Measurements from ENCODE around the gene INPP5F.

INPP5F gene

DNA sequence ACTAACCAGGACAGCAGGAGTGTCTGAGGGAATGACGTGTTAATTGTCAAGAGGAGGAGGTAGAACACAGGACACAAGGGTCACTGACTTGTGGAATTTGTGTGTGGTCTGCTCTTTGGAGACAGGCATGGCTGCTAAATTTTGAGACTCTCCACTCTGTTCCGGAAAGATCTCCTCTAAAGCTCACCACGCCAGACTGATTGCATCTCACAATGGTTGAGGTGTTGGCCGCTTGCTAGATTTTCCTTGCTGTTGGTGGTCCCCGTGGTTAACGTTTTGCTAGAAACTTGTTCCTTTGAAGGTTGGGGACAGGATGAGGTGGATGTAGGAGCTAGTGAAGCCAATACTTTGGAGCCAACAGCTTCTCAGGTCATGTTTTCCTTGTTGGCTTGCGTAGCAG is 89.8 kb downstream of the INPP5F start:
- in situ Hi-C loops (cut with MboI; ENCODE audit: low sequenced_read_pairs) = no loop called here

DNA sequence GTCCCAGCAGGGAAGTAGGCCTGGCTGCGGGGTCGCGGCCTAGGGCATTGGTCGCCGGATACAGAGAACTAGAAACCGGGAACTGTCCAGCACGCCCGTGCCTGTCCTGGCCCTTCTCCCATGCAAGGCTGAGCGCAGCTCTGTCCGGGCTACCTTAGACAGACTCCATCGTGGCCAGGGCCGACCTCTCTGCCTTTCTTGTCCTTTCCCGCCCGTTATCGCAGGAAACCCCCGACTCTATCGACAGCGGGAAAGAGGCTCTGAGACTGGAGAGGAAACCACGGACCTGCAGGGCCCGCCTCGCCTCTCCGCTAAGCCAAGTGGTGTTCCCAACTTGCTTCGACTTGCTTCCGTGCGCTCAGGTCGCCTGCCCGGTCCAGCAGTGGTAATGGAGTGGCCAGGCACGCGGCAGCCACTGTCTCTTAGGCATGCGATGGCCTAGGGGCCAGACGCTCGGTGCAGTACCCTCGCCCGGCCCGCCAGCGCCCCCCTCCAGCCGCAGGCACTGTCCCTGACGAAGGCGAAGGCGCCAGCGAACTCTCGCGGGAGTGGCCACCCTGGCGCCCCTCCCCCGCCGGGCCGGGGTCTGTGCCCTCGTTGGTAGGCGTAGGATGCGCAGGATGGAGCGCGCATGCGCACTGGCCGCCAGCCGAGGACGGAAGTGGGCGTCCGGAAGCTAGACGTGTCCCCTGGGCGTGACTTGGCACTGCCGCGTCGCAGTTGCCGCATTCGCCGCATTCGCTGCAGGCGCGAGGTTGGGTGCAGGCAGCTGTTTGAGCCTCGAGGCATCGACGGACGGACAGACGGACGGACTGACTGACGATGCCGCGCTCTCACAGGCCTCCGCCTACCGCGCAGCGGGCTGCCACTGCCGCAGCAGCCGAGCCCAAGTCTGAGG is 92.4 kb downstream of the INPP5F start:
- in situ Hi-C loops (cut with MboI; ENCODE audit: low sequenced_read_pairs) = no loop called here

DNA sequence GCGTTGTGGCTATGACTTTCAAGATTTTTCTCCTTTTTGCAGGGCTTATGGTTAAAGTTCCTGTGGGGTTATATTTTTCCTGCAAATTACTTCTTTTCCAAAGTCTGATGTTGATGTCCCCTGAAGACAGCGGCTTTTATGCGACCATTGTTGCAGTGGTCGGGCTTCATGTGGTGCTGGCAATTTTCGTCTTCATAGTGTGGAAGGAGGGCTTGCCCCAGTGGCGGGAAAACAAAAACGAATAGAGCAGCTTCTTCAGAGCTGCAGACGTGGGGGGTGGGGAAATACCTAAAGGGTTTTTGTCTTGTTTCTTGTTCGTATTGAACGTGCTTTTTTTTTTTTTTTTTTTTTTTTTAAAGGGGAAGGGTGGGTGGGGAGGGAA is 93.0 kb downstream of the INPP5F start:
- in situ Hi-C loops (cut with MboI; ENCODE audit: low sequenced_read_pairs) = no loop called here

DNA sequence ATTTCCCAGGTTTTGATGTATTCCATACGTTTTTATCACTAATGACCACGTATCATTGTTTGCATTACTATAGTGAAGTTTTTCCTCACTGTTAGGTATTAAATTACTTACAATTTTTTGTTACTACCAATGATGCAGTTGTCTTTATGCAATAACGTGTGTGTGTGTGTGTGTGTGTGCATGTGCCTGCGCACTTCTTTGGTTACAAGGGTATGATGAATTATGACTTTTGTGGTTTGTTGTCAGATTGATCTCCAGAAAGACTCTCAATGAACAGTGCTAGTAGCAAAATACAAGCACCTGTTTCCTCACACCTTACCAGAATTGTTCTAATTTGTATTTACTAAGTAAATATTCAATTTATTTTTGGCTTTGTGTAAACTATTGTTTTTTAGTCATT is 95.3 kb downstream of the INPP5F start:
- in situ Hi-C loops (cut with MboI; ENCODE audit: low sequenced_read_pairs) = no loop called here

DNA sequence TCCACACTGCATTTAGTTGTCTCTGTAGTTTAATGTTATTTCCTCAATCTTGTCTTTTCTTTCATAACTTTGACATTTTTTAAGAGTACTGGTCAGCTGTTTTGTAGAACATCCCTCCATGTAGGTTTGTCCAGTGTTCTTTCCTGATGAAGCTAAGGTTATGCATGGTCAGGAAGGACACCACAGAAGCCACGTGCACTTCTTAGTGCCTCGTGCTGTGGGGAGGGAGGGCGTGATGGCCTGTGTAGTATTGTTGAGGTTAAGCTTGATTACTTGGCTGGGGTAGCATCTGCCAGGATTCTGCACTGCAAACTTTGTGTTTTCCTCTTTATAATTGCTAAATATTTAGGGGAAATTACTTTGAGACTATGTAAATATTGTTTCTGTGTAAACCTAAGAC is 98.4 kb downstream of the INPP5F start:
- in situ Hi-C loops (cut with MboI; ENCODE audit: low sequenced_read_pairs) = no loop called here

DNA sequence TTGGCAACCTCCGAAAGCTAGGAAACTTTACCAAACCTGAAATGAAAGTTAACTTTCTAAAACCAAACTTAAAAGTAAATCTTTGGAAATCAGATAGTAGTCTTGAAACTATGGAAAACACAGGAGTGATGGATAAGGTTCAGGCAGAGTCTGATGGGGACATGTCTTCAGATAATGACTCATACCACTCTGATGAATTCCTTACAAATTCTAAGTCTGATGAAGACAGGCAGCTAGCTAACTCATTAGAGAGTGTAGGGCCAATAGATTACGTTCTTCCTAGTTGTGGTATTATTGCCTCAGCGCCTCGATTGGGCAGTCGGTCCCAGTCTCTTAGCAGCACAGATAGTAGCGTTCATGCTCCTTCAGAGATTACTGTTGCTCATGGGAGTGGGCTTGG is 100.9 kb downstream of the INPP5F start:
- in situ Hi-C loops (cut with MboI; ENCODE audit: low sequenced_read_pairs) = no loop called here

DNA sequence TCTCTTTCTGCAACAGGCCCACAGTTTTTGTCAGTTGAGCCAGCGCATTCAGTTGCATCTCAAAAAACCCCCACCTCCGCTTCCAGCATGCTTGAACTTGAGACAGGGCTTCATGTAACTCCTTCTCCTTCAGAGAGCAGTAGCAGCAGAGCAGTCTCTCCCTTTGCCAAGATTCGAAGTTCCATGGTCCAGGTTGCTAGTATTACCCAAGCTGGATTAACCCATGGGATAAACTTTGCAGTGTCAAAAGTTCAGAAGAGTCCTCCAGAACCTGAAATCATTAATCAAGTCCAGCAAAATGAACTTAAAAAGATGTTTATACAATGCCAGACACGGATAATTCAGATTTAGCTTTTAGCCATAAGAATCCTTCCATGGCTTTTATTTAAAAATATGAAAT is 101.6 kb downstream of the INPP5F start:
- in situ Hi-C loops (cut with MboI; ENCODE audit: low sequenced_read_pairs) = no loop called here

DNA sequence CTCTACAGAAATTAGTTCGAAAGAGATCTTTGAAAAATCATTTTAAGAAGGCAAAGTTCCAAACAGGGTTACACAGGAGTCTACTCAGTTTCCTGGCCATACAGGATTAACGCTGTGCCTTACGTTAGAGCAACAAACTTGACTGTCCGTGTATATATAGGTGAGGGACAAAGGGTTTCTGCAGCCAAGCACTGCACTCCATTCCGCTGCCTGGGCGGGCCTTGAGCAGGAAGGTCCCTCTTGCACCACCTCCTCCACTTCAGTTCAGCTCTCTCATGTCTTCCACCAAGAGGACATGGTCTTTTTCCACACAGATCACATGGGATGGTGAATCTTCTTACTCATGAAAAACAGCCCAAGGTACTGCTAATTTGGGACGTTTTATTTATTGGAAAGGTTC is 103.6 kb downstream of the INPP5F start:
- in situ Hi-C loops (cut with MboI; ENCODE audit: low sequenced_read_pairs) = no loop called here

DNA sequence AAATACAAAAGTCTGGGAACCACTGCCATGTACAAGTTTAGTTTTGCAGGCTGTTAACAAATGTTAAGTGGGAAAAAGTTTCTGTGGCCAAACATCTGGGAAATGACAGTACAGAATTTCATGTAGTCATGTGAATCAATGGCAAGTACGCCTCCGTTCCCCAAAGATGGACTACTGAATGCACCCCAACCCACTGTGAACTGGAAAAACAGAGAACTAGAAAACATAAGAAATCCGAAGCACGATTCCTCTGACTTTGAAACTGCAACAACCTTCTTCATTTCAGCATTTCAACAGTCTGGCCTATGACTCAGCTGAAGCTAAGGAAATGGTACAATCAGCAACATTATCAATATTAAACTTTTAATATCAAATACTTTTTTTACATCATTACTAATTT is 105.0 kb downstream of the INPP5F start:
- in situ Hi-C loops (cut with MboI; ENCODE audit: low sequenced_read_pairs) = no loop called here

DNA sequence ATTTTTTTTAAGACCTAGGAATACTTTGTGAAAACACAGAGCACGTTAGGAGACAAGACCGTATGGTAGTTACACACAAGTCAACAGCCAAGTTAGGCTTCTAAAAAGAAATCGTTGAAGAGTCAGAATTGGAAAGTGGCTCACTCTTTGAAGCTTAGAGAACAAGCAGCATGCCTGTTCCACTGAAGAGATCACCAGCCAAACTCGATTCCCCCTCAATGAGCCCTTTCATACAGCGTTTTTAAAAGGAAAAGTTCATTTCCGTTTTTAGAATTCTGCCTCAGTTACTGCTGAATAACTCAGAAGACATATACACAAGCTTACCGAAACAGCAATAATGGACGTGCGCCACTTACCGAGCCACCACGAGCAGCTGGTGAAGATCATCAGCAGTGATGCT is 105.8 kb downstream of the INPP5F start:
- in situ Hi-C loops (cut with MboI; ENCODE audit: low sequenced_read_pairs) = no loop called here

DNA sequence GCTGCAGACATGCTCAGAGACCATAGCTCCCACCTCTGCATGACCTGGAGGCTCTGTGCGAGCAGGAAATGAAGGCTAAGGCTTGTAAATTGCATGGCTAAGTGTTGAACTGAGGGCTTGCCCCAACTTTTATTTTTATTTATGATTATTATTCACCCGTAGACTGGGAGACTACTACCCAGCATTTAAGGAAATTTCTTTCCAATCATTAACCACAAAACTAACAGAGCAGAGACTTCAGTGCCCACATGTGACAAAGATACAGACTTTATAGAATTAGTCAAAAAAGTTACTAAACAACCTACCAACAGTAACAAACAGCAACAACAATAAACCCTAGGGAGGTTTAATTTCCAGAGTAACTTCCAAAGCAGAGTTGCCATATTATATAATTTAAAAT is 107.1 kb downstream of the INPP5F start:
- in situ Hi-C loops (cut with MboI; ENCODE audit: low sequenced_read_pairs) = no loop called here

DNA sequence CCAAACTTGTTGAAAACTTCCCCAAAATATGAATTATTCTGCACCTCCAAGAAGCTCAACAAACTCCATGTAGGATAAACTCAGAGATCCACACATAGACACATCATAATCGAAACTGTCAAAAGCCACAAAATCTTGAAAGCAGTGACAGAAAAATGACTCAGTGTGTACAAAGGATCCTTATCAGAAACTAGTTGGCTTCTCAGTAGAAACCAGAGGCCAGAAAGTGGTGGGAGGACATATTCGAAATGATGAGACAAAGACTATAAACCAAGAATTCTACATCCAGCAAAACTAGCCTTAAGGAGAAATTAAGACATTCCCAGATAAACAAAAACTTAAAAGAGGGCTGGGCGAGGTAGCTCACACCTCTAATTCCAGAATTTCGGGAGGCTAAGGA is 108.3 kb downstream of the INPP5F start:
- in situ Hi-C loops (cut with MboI; ENCODE audit: low sequenced_read_pairs) = no loop called here

DNA sequence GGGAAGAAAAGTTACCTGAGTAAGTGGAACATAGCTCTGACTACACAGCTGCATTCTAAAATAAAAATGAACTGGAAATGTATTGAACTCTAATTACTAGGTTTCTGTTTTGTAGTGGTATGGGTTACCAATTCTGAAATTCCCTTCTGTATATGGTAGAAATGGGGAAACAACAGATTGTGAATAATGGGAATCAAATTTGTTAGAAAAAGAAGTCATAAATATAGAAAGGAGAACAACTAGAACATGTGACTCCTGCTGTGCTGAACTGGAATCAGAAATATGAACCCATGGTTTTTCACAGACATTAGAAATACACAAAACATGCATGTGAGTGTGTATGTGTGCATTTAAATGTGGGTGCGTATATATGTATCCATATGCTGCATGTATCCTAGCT is 119.8 kb downstream of the INPP5F start:
- in situ Hi-C loops (cut with MboI; ENCODE audit: low sequenced_read_pairs) = no loop called here

DNA sequence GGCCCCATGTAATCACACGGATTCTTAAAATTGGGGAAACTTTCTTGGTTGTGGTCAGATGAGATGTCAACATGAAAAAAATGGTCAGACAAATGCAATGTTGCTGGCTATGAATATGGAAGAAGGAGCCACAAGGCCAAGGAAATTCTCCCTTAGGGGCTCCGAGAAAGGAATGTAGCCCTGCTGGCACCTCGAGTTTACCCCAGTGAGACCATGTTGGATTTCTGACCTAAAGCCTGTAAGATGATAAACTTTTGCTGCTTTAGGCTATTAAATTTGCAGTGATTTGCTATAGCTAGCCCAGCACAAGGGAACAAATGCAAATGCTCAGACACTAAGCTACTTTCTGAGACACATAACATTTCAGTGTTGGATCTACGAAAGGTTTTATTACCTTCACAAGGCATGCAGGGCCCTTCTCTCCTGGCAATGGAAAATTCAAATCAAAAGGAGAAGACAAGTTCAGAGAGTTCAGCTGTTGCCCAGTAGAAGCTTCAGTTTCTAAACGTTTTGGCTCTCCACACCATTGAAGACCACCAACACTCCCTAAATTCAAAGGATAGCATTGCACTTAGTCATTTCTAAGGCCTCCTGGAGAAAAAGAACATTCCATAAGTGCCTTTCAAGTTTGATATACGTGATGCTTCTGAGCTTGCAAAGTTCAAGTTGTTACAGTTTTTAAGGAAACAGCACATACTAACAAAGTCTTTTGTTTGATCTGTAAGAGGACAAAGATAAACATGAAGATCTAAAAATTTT is 123.4 kb downstream of the INPP5F start:
- in situ Hi-C loops (cut with MboI; ENCODE audit: low sequenced_read_pairs) = no loop called here

DNA sequence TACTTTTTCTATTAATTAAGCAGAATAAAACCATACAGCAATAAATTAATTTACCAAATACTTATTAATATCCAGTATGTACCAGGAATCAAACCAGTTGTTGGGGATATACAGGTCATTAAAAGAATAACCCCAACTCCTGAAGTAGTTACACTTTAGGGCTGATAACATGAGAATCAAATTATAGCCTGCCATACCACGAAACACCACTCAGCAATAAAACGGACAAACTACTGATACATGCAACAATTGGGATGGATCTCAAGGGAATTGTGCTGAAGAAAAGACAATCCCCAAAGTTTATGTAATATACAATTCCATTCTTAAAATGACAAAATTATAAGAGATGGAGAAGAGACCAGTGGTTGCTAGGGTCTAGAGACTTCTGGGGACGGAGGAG is 124.1 kb downstream of the INPP5F start:
- in situ Hi-C loops (cut with MboI; ENCODE audit: low sequenced_read_pairs) = no loop called here

DNA sequence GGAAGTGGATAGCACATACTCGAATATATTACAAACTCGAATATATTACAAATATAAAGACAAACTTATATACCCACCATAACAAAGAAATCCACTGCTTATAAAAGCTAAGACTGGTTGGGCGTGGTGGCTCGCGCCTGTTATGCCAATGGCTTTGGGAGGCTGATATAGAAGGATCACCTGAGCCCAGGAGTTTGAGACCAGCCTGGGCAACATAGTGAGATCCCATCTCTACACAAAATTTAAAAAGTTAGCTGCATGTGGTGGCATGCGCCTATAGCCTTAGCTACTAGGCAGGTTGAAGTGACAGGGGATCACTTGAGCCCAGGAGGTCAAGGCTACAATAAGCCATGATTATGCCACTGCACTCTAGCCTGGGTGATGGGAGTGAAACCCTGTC is 126.4 kb downstream of the INPP5F start:
- in situ Hi-C loops (cut with MboI; ENCODE audit: low sequenced_read_pairs) = no loop called here

DNA sequence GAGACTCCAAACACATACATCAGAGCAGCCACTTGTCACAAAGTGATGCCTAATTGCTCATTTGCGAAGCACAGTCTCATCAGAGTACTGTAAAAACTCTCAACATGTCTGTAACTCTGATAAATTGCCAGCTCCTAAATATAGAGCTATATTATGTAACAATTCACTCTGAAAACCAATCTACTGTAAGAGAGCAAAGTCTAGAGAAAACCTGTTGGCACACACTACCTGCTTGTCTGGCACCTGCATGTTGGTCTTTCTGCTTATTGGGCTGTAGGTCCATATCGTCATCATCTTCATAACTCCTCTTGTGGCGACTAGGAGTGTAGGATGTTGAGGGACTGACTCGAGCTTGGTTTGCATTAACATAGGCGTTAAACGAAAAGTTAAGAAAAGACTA is 127.0 kb downstream of the INPP5F start:
- in situ Hi-C loops (cut with MboI; ENCODE audit: low sequenced_read_pairs) = no loop called here

DNA sequence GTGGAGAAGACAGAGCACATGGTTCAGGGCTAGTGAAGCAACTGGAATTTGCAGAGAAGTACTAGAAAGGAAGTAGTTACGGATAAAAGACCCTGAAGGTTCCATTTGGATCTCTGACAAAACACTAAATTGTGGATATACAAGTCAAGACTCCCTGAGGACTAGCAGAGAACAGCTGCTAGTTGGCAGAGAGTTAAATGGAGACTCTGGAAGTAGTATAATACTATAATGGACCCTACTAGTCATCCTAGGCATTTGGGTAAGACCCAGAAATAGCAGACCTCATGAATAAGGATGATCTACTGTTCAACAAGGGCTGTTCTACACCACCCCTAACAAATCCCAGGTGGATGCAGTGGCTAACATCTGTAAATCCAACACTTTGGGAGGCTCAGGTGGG is 127.7 kb downstream of the INPP5F start:
- in situ Hi-C loops (cut with MboI; ENCODE audit: low sequenced_read_pairs) = no loop called here

DNA sequence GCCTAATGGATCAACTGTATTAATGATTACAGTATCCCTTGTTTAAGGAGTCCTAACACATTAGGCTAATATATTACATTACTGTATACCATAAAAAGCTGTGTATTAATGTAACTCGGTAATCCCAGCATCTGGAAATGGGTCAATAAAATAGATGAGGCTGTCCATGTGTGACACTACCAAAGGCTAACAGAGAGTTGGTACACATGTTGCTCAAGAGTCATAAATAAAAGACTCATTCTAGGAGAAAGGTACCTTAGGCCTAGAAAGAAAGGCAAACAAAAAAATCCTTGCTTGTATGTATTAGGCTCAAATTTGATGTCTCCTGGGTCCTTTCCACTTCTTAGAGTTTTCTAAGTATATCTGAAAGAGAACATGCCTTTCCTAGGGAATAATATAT is 132.2 kb downstream of the INPP5F start:
- in situ Hi-C loops (cut with MboI; ENCODE audit: low sequenced_read_pairs) = no loop called here

DNA sequence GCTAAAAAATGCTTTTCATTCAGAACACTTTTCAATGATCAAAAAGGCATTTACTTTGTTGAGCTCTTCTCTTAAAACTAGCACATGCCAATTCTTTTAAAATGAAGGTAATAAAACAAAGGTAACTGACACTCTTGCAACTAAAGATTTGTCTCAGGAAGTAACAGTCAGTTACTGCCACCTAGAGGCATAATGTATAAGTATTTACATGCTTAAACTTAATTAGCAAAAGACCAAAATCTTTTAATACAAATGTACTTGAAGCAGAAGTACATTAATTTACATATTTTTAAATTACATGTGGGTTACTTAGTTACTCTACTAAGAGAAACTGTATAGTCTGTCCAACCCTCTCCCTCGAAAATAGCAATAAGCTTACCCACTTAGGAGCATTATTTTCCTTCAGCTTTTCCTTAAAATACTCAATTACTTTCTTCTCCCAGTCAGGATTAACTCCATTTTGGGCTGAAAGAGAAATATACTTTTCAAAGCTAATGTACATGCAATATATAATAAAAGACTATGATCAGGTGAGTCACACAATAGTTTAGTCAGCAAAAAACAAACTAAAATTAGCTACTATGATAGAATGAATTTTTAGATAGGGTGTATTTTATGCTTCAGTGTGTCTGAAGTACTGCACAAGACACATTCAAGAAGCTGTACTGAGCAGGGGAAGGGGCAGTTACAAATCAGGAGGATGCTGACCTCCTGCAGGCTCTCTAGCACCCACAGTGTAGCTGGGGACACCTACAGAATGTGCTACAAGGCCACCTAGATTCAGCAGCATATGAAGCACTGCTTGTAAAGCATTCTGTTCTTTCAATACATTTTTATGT is 133.8 kb downstream of the INPP5F start:
- in situ Hi-C loops (cut with MboI; ENCODE audit: low sequenced_read_pairs) = no loop called here

DNA sequence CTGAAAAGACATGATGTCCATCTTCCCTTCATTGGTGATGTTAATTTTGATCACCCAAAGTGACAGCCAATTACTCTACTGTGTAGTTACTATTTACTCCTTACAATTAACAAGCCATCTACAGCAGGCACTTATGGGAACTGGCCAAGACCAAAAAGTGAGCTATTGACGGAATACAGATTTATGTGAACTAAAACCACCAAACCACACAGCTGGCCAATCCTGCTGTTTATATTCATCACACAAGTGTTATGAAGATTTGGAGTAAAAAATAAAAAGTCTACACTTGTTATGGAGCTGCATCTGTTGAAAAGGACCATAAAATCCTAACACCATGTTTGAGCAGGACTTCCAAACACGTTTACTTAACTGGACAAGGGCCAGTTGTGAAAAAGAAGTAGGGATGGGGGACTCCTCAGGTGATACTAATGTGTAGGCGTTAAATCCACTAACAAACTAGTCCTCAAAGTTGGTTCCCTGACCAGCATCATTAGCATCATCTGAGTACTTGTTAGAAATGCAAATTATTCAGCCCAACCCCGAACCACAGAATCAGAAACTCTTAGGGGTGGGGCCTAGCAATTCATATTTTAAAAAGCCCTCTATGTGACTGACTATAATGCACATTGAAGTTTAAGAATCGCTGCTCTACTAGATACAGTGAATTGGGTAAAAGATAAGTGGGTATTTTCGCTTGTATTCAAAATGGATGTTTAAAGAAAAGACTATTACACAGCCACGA is 135.2 kb downstream of the INPP5F start:
- in situ Hi-C loops (cut with MboI; ENCODE audit: low sequenced_read_pairs) = no loop called here

All from hTERT RPE-1 (cell line).